Spleen (tissue), 11 donors: ENCODE measurements around the gene CYS1. TPM values are rescaled to one million over a fixed set of nuclear protein-coding genes. Genes with fewer than 3 reads are reported as not detected.

Experiments
- DNase-seq: peaks from one replicate; pipeline ENCODE4 v3.0.0-alpha.2; 2020
- H3K27ac ChIP-seq, 8 donors: fragments of 200-600 bp; sonication (generic) in 7 of 8; 1 replicate in 4 of 8; 2 replicates in 4 of 8; pipeline versions ENCODE4 v1.5.0 to v1.8.0; 2016 to 2021; ENCODE audit warnings: inconsistent platforms in 4 of 8, mild to moderate bottlenecking in 4 of 8, moderate library complexity in 1 of 8
- H3K27me3 ChIP-seq, 7 donors: fragments of 200-600 bp; sonication (generic) in 6 of 7; replicated peaks in 1 of 7; 1 replicate in 4 of 7; 2 replicates in 3 of 7; pipeline versions ENCODE4 v1.5.0 to v1.8.0; 2016 to 2021; ENCODE audit warnings: inconsistent platforms in 3 of 7, mild to moderate bottlenecking in 1 of 7
- H3K36me3 ChIP-seq, 6 donors: fragments of 200-600 bp; sonication (generic) in 5 of 6; 1 replicate in 4 of 6; 2 replicates in 2 of 6; pipeline versions ENCODE4 v1.5.0 to v1.8.0; 2016 to 2021; ENCODE audit warnings: inconsistent platforms in 2 of 6
- H3K4me1 ChIP-seq, 6 donors: fragments of 200-600 bp; sonication (generic) in 5 of 6; 1 replicate in 3 of 6; 2 replicates in 3 of 6; pipeline versions ENCODE4 v1.5.0 to v1.8.0; 2016 to 2021; ENCODE audit warnings: inconsistent platforms in 3 of 6
- H3K4me3 ChIP-seq, 8 donors: fragments of 200-600 bp; sonication (generic) in 7 of 8; 1 replicate in 4 of 8; 2 replicates in 4 of 8; pipeline versions ENCODE4 v1.5.0 to v1.8.0; 2016 to 2021; ENCODE audit warnings: inconsistent platforms in 4 of 8, mild to moderate bottlenecking in 4 of 8, moderate library complexity in 2 of 8
- H3K9me3 ChIP-seq, 8 donors: fragments of 200-600 bp; sonication (generic) in 7 of 8; 1 replicate in 4 of 8; 2 replicates in 4 of 8; pipeline versions ENCODE4 v1.5.0 to v1.8.0; 2016 to 2021; ENCODE audit warnings: inconsistent platforms in 4 of 8
- CTCF ChIP-seq, 11 experiments: fragments of 200-600 bp in 7 of 11; fragments of 450-650 bp in 4 of 11; sonication (generic) in 4 of 11; IDR thresholded peaks in 8 of 11; conservative IDR thresholded peaks in 3 of 11; 1 replicate in 7 of 11; 2 replicates in 4 of 11; pipeline versions ENCODE4 v1.4.0 to v1.8.0; 2016 to 2021; ENCODE audit warnings: antibody characterized with exemption in 11 of 11, inconsistent platforms in 4 of 11, mild to moderate bottlenecking in 1 of 11
- POLR2A ChIP-seq, 3 donors: fragments of 450-650 bp; IDR thresholded peaks; one replicate each; pipeline ENCODE4 v1.5.1; 2017; ENCODE audit warnings: antibody characterized with exemption in 3 of 3, mild to moderate bottlenecking in 1 of 3
- POLR2AphosphoS5 ChIP-seq, 3 donors: sonication (generic); formaldehyde crosslinking; IDR thresholded peaks; one replicate each; pipeline ENCODE4 v1.5.1; 2017; ENCODE audit warnings: antibody characterized with exemption in 3 of 3
- WGBS, 5 donors: extraction: QIAGEN DNeasy Blood & Tissue Kit in 3 of 5; methylation state at CpG; one replicate each; pipeline versions ENCODE4 v1.1.5 to v1.1.7; 2013 to 2018; 5-methylcytosine and 5-hydroxymethylcytosine counted together
- intact Hi-C: fragments of 100-400 bp; cut with DNase I; formaldehyde crosslinking; loops from one replicate; pipeline ENCODE4 v1.15.0; 2023; ENCODE audit warnings: low total_unique reads
- polyA plus RNA-seq, 3 donors: library from polyadenylated mRNA; stranded (reverse); fragments of 200-250 nt; gene quantifications; one replicate each; pipeline ENCODE4 v1.2.1, GENCODE V29; 2013
- total RNA-seq, 7 donors: library from RNA; depleted of rRNA in 3 of 7; stranded (reverse); fragments of >200 nt in 3 of 7; fragmentation: NEBNext Ultra II Directional in 4 of 7; extraction: Animal tissue kit (Norgen Biotek cat#: 25700) in 4 of 7; gene quantifications; one replicate each; pipeline versions ENCODE4 v1.1.0 to v1.2.1, GENCODE V29; 2016 to 2021
- donor health status: healthy with polysubstance abuse.
- donor health status: DM: no; HTN: no; CAD: no; lungs with moderate emphysema.
- donor health status: DM: no; HTN: no; CAD: no.
- donor health status: Bipolar disorder and iron deficiency.
- donor health status: healthy.
- donor health status: DM: no; HTN: no; CAD: no.
- donor health status: DM: yes; HTN: yes; CAD: no.

CYS1 gene
- total and polyA plus RNA-seq, 10 donors = 0.38 to 2.9 (median 1.3) TPM

GRCh38 chr2:10089565-10090190 is 9.5 kb upstream of the CYS1 start:
- WGBS, 5 donors = 38 to 58% (median 46%) methylated on average over 5 of the region's 5 CpGs
- intact Hi-C loops = no loop called here
- Histone ChIP-seq H3K27me3 (peaks cover 0 to 58% (median 16%) of the 10 kb centered on the region in 7 donors), H3K27ac (no peak overlapping the region), H3K36me3 (no peaks in the 10 kb centered on the region), H3K4me1 (peaks cover 0 to 22% (median 8%) of the 10 kb centered on the region in 6 donors), H3K9me3 (peaks cover 0 to 4% (median 0%) of the 10 kb centered on the region in 8 donors), H3K4me3 (no peak overlapping the region)
- no peak for DNase-seq
- TF ChIP-seq CTCF (IDR thresholded peaks at IDR 0.05 in 8 of 11, conservative IDR thresholded peaks at IDR 0.05 in 3 of 11) (no peak), POLR2A (IDR thresholded peaks at IDR 0.05) (no peak), POLR2AphosphoS5 (IDR thresholded peaks at IDR 0.05) (no peak)

GRCh38 chr2:10087360-10087759 is 7.1 kb upstream of the CYS1 start:
- TF ChIP-seq POLR2AphosphoS5 (IDR thresholded peaks at IDR 0.05) = no peak
- TF ChIP-seq POLR2A (IDR thresholded peaks at IDR 0.05) = no peak
- TF ChIP-seq CTCF (IDR thresholded peaks at IDR 0.05 in 8 of 11, conservative IDR thresholded peaks at IDR 0.05 in 3 of 11) = no peak
- 80 to 87% (median 84%) methylated on average over 8 of the region's 8 CpGs for WGBS, 5 donors
- peaks cover 0 to 58% (median 34%) of the 10 kb centered on the region in 7 donors for H3K27me3 ChIP-seq
- no peak for DNase-seq
- peaks cover 0 to 4% (median 0%) of the 10 kb centered on the region in 8 donors for H3K9me3 ChIP-seq
- no peaks in the 10 kb centered on the region for H3K36me3 ChIP-seq
- no peak overlapping the region for H3K27ac ChIP-seq
- intact Hi-C loops = no loop called here
- H3K4me1 ChIP-seq = peaks cover 0 to 22% (median 8%) of the 10 kb centered on the region in 6 donors
- H3K4me3 ChIP-seq = no peak overlapping the region

GRCh38 chr2:10086950-10087349 is 6.7 kb upstream of the CYS1 start:
- intact Hi-C loops = no loop called here
- H3K27me3 ChIP-seq = peaks cover 0 to 59% (median 38%) of the 10 kb centered on the region in 7 donors
- no peak overlapping the region for H3K27ac ChIP-seq
- H3K4me1 ChIP-seq = peaks cover 0 to 22% (median 8%) of the 10 kb centered on the region in 6 donors
- no peak for DNase-seq
- TF ChIP-seq POLR2A (IDR thresholded peaks at IDR 0.05) (no peak), POLR2AphosphoS5 (IDR thresholded peaks at IDR 0.05) (no peak), CTCF (IDR thresholded peaks at IDR 0.05 in 8 of 11, conservative IDR thresholded peaks at IDR 0.05 in 3 of 11) (no peak)
- no peak overlapping the region for H3K4me3 ChIP-seq
- peaks cover 0 to 4% (median 0%) of the 10 kb centered on the region in 8 donors for H3K9me3 ChIP-seq
- no peaks in the 10 kb centered on the region for H3K36me3 ChIP-seq
- 72 to 88% (median 79%) methylated on average over 4 of the region's 4 CpGs for WGBS, 5 donors

GRCh38 chr2:10085668-10086059 is 5.5 kb upstream of the CYS1 start:
- H3K27me3 ChIP-seq = peaks cover 0 to 59% (median 39%) of the 10 kb centered on the region in 7 donors
- H3K9me3 ChIP-seq = no peaks in the 10 kb centered on the region
- intact Hi-C loops = no loop called here
- DNase-seq = no peak
- no peak overlapping the region for H3K27ac ChIP-seq
- TF ChIP-seq CTCF (IDR thresholded peaks at IDR 0.05 in 8 of 11, conservative IDR thresholded peaks at IDR 0.05 in 3 of 11) = no peak
- TF ChIP-seq POLR2A (IDR thresholded peaks at IDR 0.05) = no peak
- no peak overlapping the region for H3K4me3 ChIP-seq
- peaks cover 0 to 20% (median 9%) of the 10 kb centered on the region in 6 donors for H3K4me1 ChIP-seq
- H3K36me3 ChIP-seq = no peaks in the 10 kb centered on the region
- 89 to 97% (median 94%) methylated on average over 9 to 11 of the region's 11 CpGs for WGBS, 5 donors
